NT2/D1 (cell line): ENCODE data around the gene DLG2.

Experiments used
- DNase-seq: peaks from one replicate; pipeline ENCODE4 v3.0.0-alpha.2; 2011; ENCODE audit warnings: low read depth, low spot score
- H3K27me3 ChIP-seq: 2 replicates; pipeline ENCODE4 v1.6.0; 2011; ENCODE audit warnings: mild to moderate bottlenecking; ENCODE audit not compliant: insufficient read length, insufficient read depth
- H3K36me3 ChIP-seq: 2 replicates; pipeline ENCODE4 v1.6.1; 2011; ENCODE audit warnings: mild to moderate bottlenecking, low read length, mixed read lengths; ENCODE audit not compliant: insufficient read depth, insufficient read length
- H3K4me1 ChIP-seq: 2 replicates; pipeline ENCODE4 v1.5.1; 2011; ENCODE audit not compliant: insufficient read depth, insufficient read length
- H3K4me3 ChIP-seq: 2 replicates; pipeline ENCODE4 v1.5.1; 2011; ENCODE audit warnings: low read depth; ENCODE audit not compliant: insufficient read length
- H3K9ac ChIP-seq: 2 replicates; pipeline ENCODE4 v1.6.0; 2011; ENCODE audit warnings: low read depth; ENCODE audit not compliant: insufficient read length
- H3K9me3 ChIP-seq: 2 replicates; pipeline ENCODE4 v1.5.1; 2011; ENCODE audit warnings: mild to moderate bottlenecking, low read length; ENCODE audit not compliant: insufficient read depth
- SUZ12 ChIP-seq: IDR thresholded peaks from 2 replicates; pipeline ENCODE4 v1.6.1; 2011; ENCODE audit not compliant: insufficient read length, insufficient read depth; ENCODE audit errors: extremely low read depth
- YY1 ChIP-seq: IDR thresholded peaks from 2 replicates; pipeline ENCODE4 v1.6.1; 2011; ENCODE audit not compliant: insufficient read length, insufficient read depth
- ZNF274 ChIP-seq: IDR thresholded peaks from 2 replicates; pipeline ENCODE4 v1.6.1; 2011; ENCODE audit warnings: mild to moderate bottlenecking, low read depth, low read length

The DLG2 gene

DNA sequence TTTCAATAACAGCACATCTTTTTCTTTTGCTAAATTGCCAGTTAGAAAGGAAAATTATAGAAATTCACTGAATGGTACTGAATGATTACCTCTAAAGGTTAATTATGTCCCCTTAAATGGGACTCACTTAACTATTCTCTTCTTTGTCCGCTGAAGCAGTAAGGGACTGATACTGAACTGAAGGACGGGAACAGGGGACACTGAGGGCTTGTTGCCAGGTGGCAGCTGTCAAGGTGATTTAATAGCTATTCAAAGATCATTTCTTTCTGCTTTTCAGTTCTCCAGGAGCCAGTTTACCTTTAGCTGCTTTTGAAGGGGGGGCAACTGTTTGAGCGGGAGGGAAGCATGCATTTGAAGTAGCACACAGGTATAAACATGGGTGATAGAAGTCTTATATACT, 2015.5 kb downstream of the DLG2 start:
- no peak overlapping the region for H3K4me3 ChIP-seq
- no peak for TF ChIP-seq ZNF274
- TF ChIP-seq YY1: no peak
- TF ChIP-seq SUZ12: no peak
- H3K27me3 ChIP-seq: no peaks in the 10 kb centered on the region
- no peaks in the 10 kb centered on the region for H3K4me1 ChIP-seq
- H3K9ac ChIP-seq: no peak overlapping the region
- no peak for DNase-seq
- no peaks in the 10 kb centered on the region for H3K9me3 ChIP-seq
- no peaks in the 10 kb centered on the region for H3K36me3 ChIP-seq

DNA sequence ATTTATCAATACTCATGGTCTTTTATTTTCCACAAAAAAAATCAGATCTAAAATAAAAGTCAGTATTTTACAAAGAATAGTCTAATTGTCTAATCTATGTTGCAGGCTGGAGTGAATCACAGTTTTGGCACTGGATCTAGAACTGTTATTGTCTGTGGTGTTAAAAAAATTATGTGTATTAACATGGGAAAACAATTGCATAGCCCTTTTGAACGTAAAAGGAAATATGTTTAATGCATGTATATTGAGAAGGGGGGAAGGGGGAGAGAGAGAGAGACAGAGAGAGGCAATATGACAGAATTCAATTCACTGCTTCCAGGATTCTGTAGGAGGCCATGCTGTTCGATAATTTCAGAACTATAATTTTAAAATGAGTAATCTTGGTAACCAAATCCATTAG, 2016.1 kb downstream of the DLG2 start:
- H3K9ac ChIP-seq: no peak overlapping the region
- no peaks in the 10 kb centered on the region for H3K4me1 ChIP-seq
- DNase-seq: no peak
- H3K9me3 ChIP-seq: no peaks in the 10 kb centered on the region
- H3K4me3 ChIP-seq: no peak overlapping the region
- H3K27me3 ChIP-seq: no peaks in the 10 kb centered on the region
- no peak for TF ChIP-seq YY1
- no peak for TF ChIP-seq SUZ12
- no peak for TF ChIP-seq ZNF274
- H3K36me3 ChIP-seq: no peaks in the 10 kb centered on the region

DNA sequence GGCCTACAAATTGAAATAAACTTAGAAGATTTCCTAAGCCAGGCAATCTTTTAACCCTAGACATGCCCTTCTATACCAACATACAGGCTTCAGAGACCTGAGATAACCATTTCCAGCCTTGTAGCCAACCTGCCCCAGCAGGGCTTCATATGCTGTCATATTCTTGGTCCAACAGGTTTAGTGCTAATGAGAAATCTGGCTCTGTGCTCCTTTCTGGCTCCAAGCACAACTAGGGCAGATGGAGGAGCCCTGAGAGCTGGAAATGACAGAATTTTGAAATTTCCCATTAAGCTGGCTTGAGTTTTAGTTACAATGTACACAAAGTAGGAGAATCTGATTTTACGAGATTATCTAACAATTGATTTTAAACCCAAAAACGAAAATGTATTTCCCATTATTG, 2018.0 kb downstream of the DLG2 start:
- Histone ChIP-seq H3K36me3 (no peaks in the 10 kb centered on the region), H3K9ac (no peak overlapping the region), H3K4me1 (no peaks in the 10 kb centered on the region), H3K9me3 (no peaks in the 10 kb centered on the region), H3K4me3 (no peak overlapping the region), H3K27me3 (no peaks in the 10 kb centered on the region)
- no peak for DNase-seq
- TF ChIP-seq ZNF274: no peak
- TF ChIP-seq YY1: no peak
- TF ChIP-seq SUZ12: no peak

DNA sequence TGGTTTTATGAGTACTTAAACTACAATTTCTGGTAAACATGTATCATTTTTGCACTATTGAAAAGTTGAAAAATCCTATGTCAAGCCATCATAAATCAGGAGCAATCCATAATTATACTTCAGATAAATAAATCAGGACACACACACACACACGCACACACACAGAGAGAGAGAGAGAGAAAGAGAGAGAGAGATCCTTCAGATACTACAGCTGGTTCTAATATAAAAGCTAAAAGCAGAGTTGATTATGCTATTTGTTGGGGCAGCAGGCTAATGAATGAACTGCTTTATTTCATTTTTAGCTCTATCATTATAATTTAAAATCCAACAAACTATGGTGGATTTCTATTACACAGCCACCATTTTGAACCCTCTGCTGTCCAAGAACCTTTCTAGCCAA, 2018.6 kb downstream of the DLG2 start:
- no peaks in the 10 kb centered on the region for H3K4me1 ChIP-seq

DNA sequence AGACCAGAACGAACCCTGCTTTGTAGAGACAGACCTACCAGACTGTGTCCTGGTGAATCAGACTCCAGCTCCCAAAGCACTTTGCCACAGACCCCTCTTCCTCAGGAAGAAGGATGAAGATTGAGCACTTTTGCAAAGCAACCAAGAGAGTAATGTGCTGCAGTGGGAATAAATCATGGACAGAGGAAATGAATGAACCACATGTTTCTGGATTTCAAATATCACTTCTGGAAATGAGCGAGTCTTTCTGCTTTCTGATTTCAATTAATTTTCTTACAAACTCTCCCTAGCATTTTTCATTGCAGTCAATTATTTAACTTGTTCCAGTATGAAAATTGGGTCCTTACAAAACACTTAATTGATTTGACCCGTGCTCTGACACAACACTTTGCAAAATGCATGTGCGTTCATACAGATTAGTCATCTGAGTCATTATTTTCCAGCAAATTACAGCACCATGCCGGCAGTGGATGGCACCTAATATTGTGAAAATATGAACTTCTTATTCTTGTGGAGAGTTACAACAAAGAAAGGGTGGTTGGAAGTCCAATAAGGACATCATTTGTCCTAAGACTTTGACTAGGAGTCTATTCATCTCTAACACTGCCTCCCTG, 2025.1 kb downstream of the DLG2 start:
- no peak overlapping the region for H3K9ac ChIP-seq
- TF ChIP-seq ZNF274 (no peak), SUZ12 (no peak), YY1 (no peak)

More for the DNA sequence above, 2018.6 kb downstream of the DLG2 start:
- no peaks in the 10 kb centered on the region for H3K9me3 ChIP-seq
- H3K4me3 ChIP-seq: no peak overlapping the region
- no peak for TF ChIP-seq YY1
- TF ChIP-seq ZNF274: no peak
- TF ChIP-seq SUZ12: no peak
- H3K27me3 ChIP-seq: no peaks in the 10 kb centered on the region
- no peak for DNase-seq
- no peak overlapping the region for H3K9ac ChIP-seq
- H3K36me3 ChIP-seq: no peaks in the 10 kb centered on the region

DNA sequence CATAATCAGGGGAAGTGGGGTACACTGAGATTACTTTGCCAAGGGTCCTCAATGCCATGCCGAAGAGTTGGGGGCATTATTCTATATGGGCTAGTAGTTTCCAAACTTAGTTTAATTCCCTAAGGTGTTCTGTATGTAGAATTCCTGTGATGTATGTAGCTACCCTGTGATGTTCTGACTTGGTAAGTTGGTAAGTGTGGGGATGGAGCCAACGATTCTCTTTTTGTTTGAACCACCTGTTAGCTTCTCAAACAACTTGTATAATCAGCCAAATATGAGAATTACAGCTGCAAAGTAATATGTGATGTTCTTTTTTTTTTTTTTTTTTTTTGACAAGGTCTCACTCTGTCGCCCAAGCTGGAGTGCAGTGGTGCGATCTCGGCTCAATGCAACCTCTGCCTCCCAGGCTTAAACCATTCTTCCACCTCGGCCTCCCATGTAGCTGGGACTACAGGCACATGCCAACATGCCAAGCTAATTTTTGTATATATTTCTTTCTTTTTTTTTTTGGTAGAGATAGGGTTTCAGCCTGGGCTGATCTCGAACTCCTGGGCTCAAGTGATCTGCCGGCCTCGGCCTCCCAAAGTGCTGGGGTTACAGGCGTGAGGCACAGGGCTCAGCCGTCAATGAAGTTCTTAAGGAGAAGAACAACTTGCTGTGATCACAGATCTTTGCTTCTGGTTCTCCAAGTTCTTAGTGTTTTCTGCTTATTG, 2025.8 kb downstream of the DLG2 start:
- Histone ChIP-seq H3K9ac (no peak overlapping the region), H3K36me3 (no peaks in the 10 kb centered on the region), H3K4me3 (no peak overlapping the region), H3K9me3 (no peaks in the 10 kb centered on the region), H3K27me3 (no peaks in the 10 kb centered on the region), H3K4me1 (no peaks in the 10 kb centered on the region)
- no peak for TF ChIP-seq SUZ12
- DNase-seq: no peak

More for the DNA sequence above, 2025.1 kb downstream of the DLG2 start:
- H3K4me3 ChIP-seq: no peak overlapping the region
- no peaks in the 10 kb centered on the region for H3K36me3 ChIP-seq
- H3K27me3 ChIP-seq: no peaks in the 10 kb centered on the region
- DNase-seq: no peak
- no peaks in the 10 kb centered on the region for H3K4me1 ChIP-seq
- H3K9me3 ChIP-seq: no peaks in the 10 kb centered on the region

DNA sequence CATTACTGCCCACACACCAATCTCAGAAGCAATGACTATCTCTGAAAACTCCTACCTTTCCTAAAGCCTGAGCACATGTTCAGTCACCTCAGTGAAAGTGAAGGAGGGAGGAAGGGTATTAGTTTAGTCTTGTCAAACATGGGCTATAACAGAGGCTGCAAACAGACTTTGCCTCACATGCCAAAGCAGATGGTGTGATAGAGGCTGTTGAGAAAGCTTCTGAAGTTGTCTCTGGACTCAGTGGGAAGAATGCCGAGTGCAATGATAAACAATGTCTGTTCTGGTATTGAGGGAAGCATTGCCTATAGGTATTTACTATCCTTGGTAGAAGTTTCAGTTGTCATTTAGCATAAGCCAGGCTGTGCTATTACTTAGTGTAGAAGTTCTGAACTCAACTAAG, 2026.5 kb downstream of the DLG2 start:
- Histone ChIP-seq H3K9ac (no peak overlapping the region), H3K36me3 (no peaks in the 10 kb centered on the region), H3K27me3 (no peaks in the 10 kb centered on the region), H3K4me1 (no peaks in the 10 kb centered on the region), H3K9me3 (no peaks in the 10 kb centered on the region), H3K4me3 (no peak overlapping the region)
- DNase-seq: no peak
- no peak for TF ChIP-seq YY1
- no peak for TF ChIP-seq ZNF274
- TF ChIP-seq SUZ12: no peak
